Neural crest cell (in vitro differentiated cells): Measurements from ENCODE around the gene UNC5CL. TPM values are rescaled to one million over a fixed set of nuclear protein-coding genes. Genes with fewer than 3 reads are reported as not detected.
"Not testable (repeated sequence)": the region's sequence is repeated elsewhere in the genome, so short reads cannot be mapped to it uniquely, and the experiment has no call there.

Experiments
- DNase-seq: peaks from one replicate; pipeline ENCODE4 v3.0.0; 2021; ENCODE audit warnings: low read depth, mixed read lengths, low spot score
- H3K27ac Mint-ChIP-seq: one replicate; pipeline ENCODE4 v1.8.0; 2021; ENCODE audit warnings: mild to moderate bottlenecking, mixed read lengths; ENCODE audit not compliant: unreplicated experiment
- H3K27me3 Mint-ChIP-seq: 2 replicates; pipeline ENCODE4 v1.8.0; 2021; ENCODE audit warnings: low read depth, mild to moderate bottlenecking, mixed read lengths
- H3K36me3 Mint-ChIP-seq: 2 replicates; pipeline ENCODE4 v1.8.0; 2021; ENCODE audit warnings: low read depth, mild to moderate bottlenecking, mixed read lengths
- H3K4me1 Mint-ChIP-seq: 2 replicates; pipeline ENCODE4 v1.8.0; 2021; ENCODE audit warnings: mixed read lengths
- H3K4me3 Mint-ChIP-seq: one replicate; pipeline ENCODE4 v1.8.0; 2021; ENCODE audit warnings: mild to moderate bottlenecking, mixed read lengths
- H3K9me3 Mint-ChIP-seq: 2 replicates; pipeline ENCODE4 v1.8.0; 2021; ENCODE audit warnings: mixed read lengths
- CTCF ChIP-seq: fragments of 200-600 bp; sonication (generic); conservative IDR thresholded peaks from 2 replicates; pipeline ENCODE4 v1.5.0; 2021; ENCODE audit warnings: antibody characterized with exemption, mild to moderate bottlenecking
- total RNA-seq: library from RNA; stranded (reverse); gene quantifications from 2 replicates; pipeline ENCODE4 v1.2.1, GENCODE V29; 2021

UNC5CL gene
- total RNA-seq, 1 donor from 2014 or later = 1.5 TPM

- DNase-seq = no peak
- no peaks in the 10 kb centered on the region for H3K9me3 Mint-ChIP-seq
- H3K4me1 Mint-ChIP-seq = no peaks in the 10 kb centered on the region
- no peaks in the 10 kb centered on the region for H3K36me3 Mint-ChIP-seq
- TF ChIP-seq CTCF = no peak
- no peak overlapping the region for H3K27ac Mint-ChIP-seq
- H3K27me3 Mint-ChIP-seq = no peaks in the 10 kb centered on the region
- no peak overlapping the region for H3K4me3 Mint-ChIP-seq
Measured at GRCh38 chr6:41009669-41010068, 29.4 kb downstream of the UNC5CL start.

- Mint-ChIP-seq H3K27ac (no peak overlapping the region), H3K9me3 (no peaks in the 10 kb centered on the region), H3K4me1 (no peaks in the 10 kb centered on the region), H3K4me3 (no peak overlapping the region), H3K27me3 (no peaks in the 10 kb centered on the region), H3K36me3 (no peaks in the 10 kb centered on the region)
- DNase-seq = no peak
- TF ChIP-seq CTCF = no peak
Measured at GRCh38 chr6:41008011-41008410, 31.0 kb downstream of the UNC5CL start.

GRCh38 chr6:41006980-41007379, 32.0 kb downstream of the UNC5CL start:
- H3K27me3 Mint-ChIP-seq, H3K9me3 Mint-ChIP-seq, H3K4me3 Mint-ChIP-seq, H3K4me1 Mint-ChIP-seq, H3K27ac Mint-ChIP-seq, DNase-seq, H3K36me3 Mint-ChIP-seq: not testable (repeated sequence)

- H3K9me3 Mint-ChIP-seq, H3K4me1 Mint-ChIP-seq, H3K4me3 Mint-ChIP-seq, H3K27ac Mint-ChIP-seq, H3K36me3 Mint-ChIP-seq, H3K27me3 Mint-ChIP-seq: not testable (repeated sequence)
- peak; percentile 58 for DNase-seq
- TF ChIP-seq CTCF = peak; percentile 74
Measured at GRCh38 chr6:41006217-41006616, 32.8 kb downstream of the UNC5CL start.

GRCh38 chr6:41002168-41002567, 36.9 kb downstream of the UNC5CL start:
- Mint-ChIP-seq H3K27me3 (no peaks in the 10 kb centered on the region), H3K4me1 (peaks cover 23% of the 10 kb centered on the region), H3K9me3 (no peaks in the 10 kb centered on the region), H3K27ac (no peak overlapping the region), H3K4me3 (no peak overlapping the region), H3K36me3 (no peaks in the 10 kb centered on the region)
- TF ChIP-seq CTCF = no peak
- DNase-seq = no peak

- TF ChIP-seq CTCF = no peak
- no peak for DNase-seq
- Mint-ChIP-seq H3K4me3 (no peak overlapping the region), H3K9me3 (no peaks in the 10 kb centered on the region), H3K27ac (no peak overlapping the region), H3K4me1 (peaks cover 34% of the 10 kb centered on the region), H3K36me3 (no peaks in the 10 kb centered on the region), H3K27me3 (no peaks in the 10 kb centered on the region)
Measured at GRCh38 chr6:41000248-41000647, 38.8 kb downstream of the UNC5CL start.
